ENCODE measurements around the gene RNF187.
"Not testable (repeated sequence)": the region's sequence is repeated elsewhere in the genome, so short reads cannot be mapped to it uniquely, and the experiment has no call there.

RNF187 gene

DNA sequence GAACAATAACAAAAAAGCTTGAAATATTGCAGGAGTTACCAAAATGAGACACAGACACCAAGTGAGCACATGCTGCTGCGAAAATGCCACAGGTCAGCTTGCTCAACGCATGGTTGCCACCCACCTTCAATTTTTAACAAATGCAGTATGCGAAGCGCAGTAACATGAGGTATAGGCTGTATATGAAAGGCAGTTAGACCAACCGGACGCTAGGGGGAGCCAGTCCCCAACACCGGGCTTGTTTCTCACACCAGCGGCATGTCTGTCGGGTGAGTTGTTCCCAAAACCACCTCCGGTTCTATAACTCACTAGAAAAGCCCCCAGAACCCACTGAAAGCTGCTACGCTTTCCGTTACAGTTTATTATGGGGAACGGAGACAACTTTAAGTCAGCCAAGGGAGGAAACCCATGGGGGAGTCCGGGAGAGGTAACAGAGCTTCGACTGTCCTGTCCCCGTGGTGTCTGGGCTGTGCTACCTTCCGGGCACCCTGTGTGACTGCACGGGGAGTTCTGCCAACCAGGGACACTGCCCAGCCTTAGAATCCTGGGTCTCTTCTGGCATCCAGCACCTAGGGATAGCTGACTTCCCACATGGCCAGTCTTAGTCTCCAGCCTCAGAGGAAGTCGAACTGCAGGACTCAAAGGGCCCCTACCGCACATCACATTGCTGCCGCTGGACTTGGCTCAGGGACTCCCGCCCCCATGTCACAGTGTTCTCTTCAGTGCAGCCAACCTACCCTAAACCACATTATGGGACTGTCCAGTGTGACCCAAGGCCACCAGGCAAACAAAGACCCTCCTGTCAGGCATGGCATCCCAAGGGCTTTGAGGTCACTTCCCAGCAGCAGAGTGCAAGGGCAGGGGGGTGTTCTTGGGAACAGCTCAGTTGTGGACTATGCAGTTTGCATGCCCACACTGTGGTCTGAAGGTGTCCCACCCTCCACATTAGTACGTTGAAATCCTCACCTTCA lies 14.0 kb downstream of the RNF187 start:
- no peaks in the 10 kb centered on the region for H3K27me3 ChIP-seq (ENCODE audit: low read depth, low read length)
- H3K4me3 ChIP-seq (ENCODE audit: low read depth in 1 of 2, low read length in 2 of 2), result peak overlapping the region in 1 of 2 donors; percentile 10
- no peak overlapping the region for H3K27ac ChIP-seq (ENCODE audit: low read length)
- no peaks in the 10 kb centered on the region for H3K9me3 ChIP-seq (ENCODE audit: control insufficient read depth in 1 of 2, low read length in 2 of 2)
- peaks cover 0 to 11% of the 10 kb centered on the region in 2 donors for H3K36me3 ChIP-seq (ENCODE audit: control insufficient read depth in 1 of 2, insufficient read depth in 2 of 2, low read length in 2 of 2)
- H3K4me1 ChIP-seq (ENCODE audit: control insufficient read depth in 1 of 2, insufficient read depth in 2 of 2, low read length in 2 of 2), result peaks cover 4% of the 10 kb centered on the region in 2 donors

DNA sequence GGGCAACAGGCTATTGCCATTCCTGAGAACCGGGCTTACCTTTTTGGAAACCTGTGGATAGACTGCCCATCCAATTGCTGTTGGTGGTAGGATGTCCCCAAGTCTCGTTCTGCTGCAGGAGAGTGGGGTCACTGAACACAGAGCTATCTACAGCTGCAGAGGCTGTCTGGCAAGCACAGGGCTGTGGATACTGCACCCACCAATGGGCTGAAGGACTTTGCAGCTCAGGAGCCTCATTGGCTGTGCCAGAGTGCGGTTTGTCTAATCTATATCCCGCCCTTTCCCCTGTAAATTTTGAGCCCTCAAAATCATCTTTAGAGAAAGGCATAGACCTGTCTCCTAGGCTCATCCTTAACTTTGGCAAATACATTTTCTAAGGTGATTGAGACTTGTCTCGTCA lies 15.3 kb downstream of the RNF187 start:
- Histone ChIP-seq H3K9me3 (ENCODE audit: control insufficient read depth in 1 of 2, low read length in 2 of 2) (no peaks in the 10 kb centered on the region), H3K4me3 (ENCODE audit: low read depth in 1 of 2, low read length in 2 of 2) (no peak overlapping the region), H3K27ac (ENCODE audit: low read length) (no peak overlapping the region), H3K4me1 (ENCODE audit: control insufficient read depth in 1 of 2, insufficient read depth in 2 of 2, low read length in 2 of 2) (peaks cover 4% of the 10 kb centered on the region in 2 donors), H3K27me3 (ENCODE audit: low read depth, low read length) (no peaks in the 10 kb centered on the region), H3K36me3 (ENCODE audit: control insufficient read depth in 1 of 2, insufficient read depth in 2 of 2, low read length in 2 of 2) (peaks cover 0 to 5% of the 10 kb centered on the region in 2 donors)

DNA sequence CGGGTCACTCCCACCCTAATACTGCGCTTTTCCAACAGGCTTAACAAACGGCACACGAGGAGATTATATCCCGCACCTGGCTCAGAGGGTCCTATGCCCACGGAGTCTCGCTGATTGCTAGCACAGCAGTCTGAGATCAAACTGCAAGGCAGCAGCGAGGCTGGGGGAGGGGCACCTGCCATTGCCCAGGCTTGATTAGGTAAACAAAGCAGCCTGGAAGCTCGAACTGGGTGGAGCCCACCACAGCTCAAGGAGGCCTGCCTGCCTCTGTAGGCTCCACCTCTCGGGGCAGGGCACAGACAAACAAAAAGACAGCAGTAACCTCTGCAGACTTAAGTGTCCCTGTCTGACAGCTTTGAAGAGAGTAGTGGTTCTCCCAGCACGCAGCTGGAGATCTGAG lies 18.8 kb downstream of the RNF187 start:
- H3K27ac ChIP-seq (ENCODE audit: low read length); H3K27me3 ChIP-seq (ENCODE audit: low read depth, low read length); H3K36me3 ChIP-seq (ENCODE audit: control insufficient read depth in 1 of 2, insufficient read depth in 2 of 2, low read length in 2 of 2); H3K9me3 ChIP-seq (ENCODE audit: control insufficient read depth in 1 of 2, low read length in 2 of 2); H3K4me1 ChIP-seq (ENCODE audit: control insufficient read depth in 1 of 2, insufficient read depth in 2 of 2, low read length in 2 of 2); H3K4me3 ChIP-seq (ENCODE audit: low read depth in 1 of 2, low read length in 2 of 2): not testable (repeated sequence)

DNA sequence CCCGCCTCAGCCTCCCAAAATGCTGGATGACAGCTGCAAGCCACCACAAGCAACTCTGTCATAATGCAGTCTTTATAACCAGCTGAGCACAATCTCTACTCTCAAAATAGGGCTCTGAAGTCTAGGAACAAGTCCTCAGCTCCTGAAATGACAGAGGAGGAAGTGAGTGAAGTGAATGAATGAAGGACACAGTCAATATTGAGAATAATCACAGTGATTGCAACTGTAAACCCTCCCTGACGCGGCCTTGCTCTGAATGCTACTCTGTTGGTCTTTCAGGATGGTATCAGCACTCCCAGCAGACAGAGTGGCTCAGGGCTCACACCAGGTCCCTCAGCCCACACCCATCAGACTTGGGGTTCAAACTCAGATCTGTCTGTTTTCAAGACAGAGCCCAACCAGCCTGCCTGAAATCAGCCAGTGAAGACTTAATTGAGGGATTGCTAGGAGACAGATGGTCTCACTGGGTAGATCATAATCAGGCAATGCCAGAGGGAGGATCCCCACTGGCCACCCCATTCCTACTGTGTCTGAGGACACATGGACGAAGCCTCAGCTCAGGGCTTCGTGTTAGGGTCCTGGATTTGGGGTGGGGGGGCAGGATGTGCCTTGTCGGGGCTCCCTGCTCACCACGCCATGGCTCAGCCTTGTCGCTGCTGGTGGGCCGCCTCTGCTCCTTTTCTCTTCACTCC lies 20.9 kb downstream of the RNF187 start:
- H3K4me3 ChIP-seq (ENCODE audit: low read depth in 1 of 2, low read length in 2 of 2), result no peak overlapping the region
- no peaks in the 10 kb centered on the region for H3K9me3 ChIP-seq (ENCODE audit: control insufficient read depth in 1 of 2, low read length in 2 of 2)
- no peaks in the 10 kb centered on the region for H3K4me1 ChIP-seq (ENCODE audit: control insufficient read depth in 1 of 2, insufficient read depth in 2 of 2, low read length in 2 of 2)
- no peaks in the 10 kb centered on the region for H3K36me3 ChIP-seq (ENCODE audit: control insufficient read depth in 1 of 2, insufficient read depth in 2 of 2, low read length in 2 of 2)
- H3K27me3 ChIP-seq (ENCODE audit: low read depth, low read length), result no peaks in the 10 kb centered on the region
- no peak overlapping the region for H3K27ac ChIP-seq (ENCODE audit: low read length)

DNA sequence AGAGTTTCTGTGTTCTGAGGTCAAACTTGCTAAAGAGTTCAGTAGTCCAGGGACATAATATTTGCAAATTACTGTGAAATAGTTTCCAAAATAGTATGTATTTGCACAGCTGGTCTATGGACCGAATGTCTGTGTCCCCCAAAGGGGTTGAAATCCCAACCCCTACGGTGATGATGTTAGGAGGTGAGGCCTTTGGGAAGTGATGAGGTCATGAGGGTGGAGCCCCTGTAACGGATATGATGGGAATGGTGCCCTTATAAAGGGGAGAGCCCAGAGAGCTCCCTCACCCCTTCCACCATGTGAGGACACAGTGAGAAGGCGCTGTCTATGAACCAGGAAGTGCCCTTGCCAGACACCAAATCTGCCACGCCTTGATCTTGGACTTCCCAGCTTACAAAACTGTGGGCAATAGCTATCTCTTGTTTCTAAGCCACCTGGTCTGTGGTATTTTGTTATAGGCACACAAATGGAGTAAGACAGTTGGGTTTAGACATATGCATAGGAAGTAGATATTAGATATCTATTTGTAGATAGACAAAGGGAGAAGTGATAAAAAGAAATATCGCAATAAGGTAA lies 21.7 kb downstream of the RNF187 start:
- Histone ChIP-seq H3K27me3 (ENCODE audit: low read depth, low read length) (no peaks in the 10 kb centered on the region), H3K4me1 (ENCODE audit: control insufficient read depth in 1 of 2, insufficient read depth in 2 of 2, low read length in 2 of 2) (no peaks in the 10 kb centered on the region), H3K27ac (ENCODE audit: low read length) (no peak overlapping the region), H3K9me3 (ENCODE audit: control insufficient read depth in 1 of 2, low read length in 2 of 2) (no peaks in the 10 kb centered on the region), H3K4me3 (ENCODE audit: low read depth in 1 of 2, low read length in 2 of 2) (no peak overlapping the region), H3K36me3 (ENCODE audit: control insufficient read depth in 1 of 2, insufficient read depth in 2 of 2, low read length in 2 of 2) (no peaks in the 10 kb centered on the region)

DNA sequence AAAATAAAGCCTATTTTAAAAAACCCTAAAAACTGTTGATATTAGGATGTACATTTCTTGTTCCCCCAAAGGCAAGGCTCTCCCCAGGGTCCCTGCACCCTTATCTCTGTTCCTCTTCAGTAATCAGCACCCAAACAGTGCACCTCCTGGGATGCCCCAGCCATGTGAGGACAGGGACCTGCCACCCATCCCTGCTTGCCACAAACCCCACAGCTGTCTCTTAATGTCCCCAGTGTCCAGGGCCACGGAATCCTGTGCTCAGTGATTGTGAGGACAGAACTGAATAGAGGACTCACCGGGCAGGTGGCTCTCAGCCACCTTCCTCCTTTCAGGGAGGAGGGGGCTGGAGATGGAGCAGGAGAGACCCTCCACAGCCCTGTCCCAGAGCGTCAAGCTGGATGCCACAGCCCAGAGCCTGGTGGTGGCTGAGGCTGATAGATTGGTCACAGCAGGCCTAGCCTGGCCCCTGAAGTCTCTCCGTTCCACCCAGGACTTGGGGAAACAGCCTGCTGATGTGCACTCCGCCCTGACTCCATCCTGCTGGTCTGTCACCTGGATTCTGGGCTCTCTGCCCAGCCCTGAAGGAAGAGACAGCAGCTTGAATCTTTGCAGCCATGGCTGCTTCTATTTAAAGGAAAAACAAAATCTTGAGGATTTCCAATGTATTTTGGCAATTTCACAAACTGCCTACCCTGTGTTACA lies 23.1 kb downstream of the RNF187 start:
- Histone ChIP-seq H3K27me3 (ENCODE audit: low read depth, low read length) (no peaks in the 10 kb centered on the region), H3K4me1 (ENCODE audit: control insufficient read depth in 1 of 2, insufficient read depth in 2 of 2, low read length in 2 of 2) (no peaks in the 10 kb centered on the region), H3K27ac (ENCODE audit: low read length) (no peak overlapping the region), H3K36me3 (ENCODE audit: control insufficient read depth in 1 of 2, insufficient read depth in 2 of 2, low read length in 2 of 2) (no peaks in the 10 kb centered on the region), H3K9me3 (ENCODE audit: control insufficient read depth in 1 of 2, low read length in 2 of 2) (no peaks in the 10 kb centered on the region), H3K4me3 (ENCODE audit: low read depth in 1 of 2, low read length in 2 of 2) (no peak overlapping the region)

DNA sequence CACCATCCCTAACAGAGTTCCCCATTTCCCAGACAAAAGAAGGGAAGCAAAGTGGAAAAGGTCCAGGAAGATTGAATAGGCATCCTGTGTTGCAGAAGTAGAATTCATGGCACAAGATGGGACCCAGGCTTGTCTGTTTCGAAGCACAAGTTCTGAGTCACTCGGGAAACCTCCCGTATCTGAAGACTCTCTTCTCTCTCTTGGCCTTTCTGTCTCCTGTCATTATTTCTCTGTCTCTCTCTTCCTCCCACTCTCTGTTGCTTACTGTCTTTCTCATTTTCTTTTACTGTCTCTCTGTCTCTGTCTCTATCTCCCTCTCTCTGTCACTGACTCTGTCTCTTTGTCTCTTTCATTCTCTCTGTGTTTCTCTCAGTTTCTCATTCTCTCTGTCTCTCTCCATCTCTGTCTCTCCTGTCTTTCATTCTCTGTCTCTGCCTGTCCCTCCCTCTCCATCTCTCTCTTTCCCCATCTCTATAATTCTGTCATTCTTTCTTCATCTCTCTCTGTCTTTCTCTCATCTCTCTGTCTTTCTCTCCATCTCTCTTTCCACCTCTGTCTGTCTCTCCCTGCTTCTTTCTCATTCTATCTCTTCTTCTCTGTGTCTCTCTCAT lies 23.7 kb downstream of the RNF187 start:
- Histone ChIP-seq H3K27ac (ENCODE audit: low read length) (no peak overlapping the region), H3K4me1 (ENCODE audit: control insufficient read depth in 1 of 2, insufficient read depth in 2 of 2, low read length in 2 of 2) (no peaks in the 10 kb centered on the region), H3K27me3 (ENCODE audit: low read depth, low read length) (peaks cover 4% of the 10 kb centered on the region), H3K36me3 (ENCODE audit: control insufficient read depth in 1 of 2, insufficient read depth in 2 of 2, low read length in 2 of 2) (no peaks in the 10 kb centered on the region), H3K4me3 (ENCODE audit: low read depth in 1 of 2, low read length in 2 of 2) (no peak overlapping the region), H3K9me3 (ENCODE audit: control insufficient read depth in 1 of 2, low read length in 2 of 2) (no peaks in the 10 kb centered on the region)

DNA sequence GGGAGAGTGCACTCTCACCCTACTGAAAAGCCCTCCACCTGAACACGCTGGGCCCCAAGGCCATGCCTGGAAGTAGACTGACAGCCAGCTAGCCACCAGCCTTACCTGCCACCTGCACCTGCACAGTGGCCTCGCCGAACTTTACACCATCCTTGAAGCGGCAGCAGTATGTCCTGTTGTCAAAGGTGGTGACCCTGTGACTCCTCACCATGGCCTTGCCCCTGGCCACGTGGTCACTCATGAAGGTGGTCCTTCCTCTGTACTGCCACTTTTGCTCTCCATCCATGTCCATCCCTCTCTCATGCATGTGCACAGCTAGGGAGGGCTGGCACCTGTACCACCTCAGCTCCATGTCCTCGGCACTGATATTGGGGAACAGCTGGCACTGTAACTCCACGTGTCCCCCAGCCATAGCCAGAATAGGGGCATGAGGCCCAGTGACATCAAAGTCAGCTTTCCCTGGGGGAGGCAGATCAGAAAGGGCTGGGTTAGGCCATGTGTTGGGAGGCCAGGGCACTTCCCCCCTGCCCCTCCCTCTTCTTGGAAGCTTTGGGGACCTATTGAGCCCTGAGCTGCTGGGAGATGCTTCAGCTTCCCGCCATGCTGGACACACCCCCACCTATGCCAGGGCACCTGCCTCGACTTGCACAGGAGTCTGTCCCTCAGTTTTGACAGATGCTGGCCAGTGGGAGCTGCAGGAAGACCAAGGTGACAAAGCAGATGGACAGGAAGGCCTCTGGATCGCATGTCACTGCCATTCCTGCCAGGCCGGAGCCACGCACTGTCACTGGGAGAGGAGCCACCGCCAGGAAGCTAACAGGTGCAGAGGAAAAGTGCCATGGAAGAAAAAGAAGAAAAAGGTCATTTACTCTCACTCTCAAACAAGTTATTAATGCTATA lies 24.6 kb downstream of the RNF187 start:
- Histone ChIP-seq H3K27ac (ENCODE audit: low read length) (no peak overlapping the region), H3K4me1 (ENCODE audit: control insufficient read depth in 1 of 2, insufficient read depth in 2 of 2, low read length in 2 of 2) (no peaks in the 10 kb centered on the region), H3K9me3 (ENCODE audit: control insufficient read depth in 1 of 2, low read length in 2 of 2) (no peaks in the 10 kb centered on the region), H3K36me3 (ENCODE audit: control insufficient read depth in 1 of 2, insufficient read depth in 2 of 2, low read length in 2 of 2) (no peaks in the 10 kb centered on the region), H3K4me3 (ENCODE audit: low read depth in 1 of 2, low read length in 2 of 2) (no peak overlapping the region), H3K27me3 (ENCODE audit: low read depth, low read length) (peaks cover 4% of the 10 kb centered on the region)

DNA sequence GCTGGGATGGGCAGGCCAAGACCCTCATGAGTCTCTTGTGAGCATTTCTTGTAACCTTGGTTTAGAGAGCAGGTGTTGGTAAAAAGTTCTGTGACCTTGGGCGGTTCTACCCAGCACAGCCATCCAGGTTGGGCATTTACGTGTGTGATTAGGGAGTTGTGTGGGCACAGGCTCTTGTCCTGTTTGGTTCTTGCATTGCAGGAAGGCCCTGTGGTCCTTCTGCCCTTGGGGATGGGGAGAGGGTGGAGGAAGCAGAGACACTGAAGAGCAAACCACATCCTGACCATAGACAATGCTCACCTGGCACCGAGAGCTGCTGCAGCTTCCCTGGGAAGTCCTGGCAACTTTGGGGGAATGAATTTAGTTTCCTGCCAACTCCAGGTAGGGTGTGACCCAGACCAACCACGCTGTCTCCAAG lies 25.6 kb downstream of the RNF187 start:
- Histone ChIP-seq H3K36me3 (ENCODE audit: control insufficient read depth in 1 of 2, insufficient read depth in 2 of 2, low read length in 2 of 2) (no peaks in the 10 kb centered on the region), H3K4me3 (ENCODE audit: low read depth in 1 of 2, low read length in 2 of 2) (no peak overlapping the region), H3K9me3 (ENCODE audit: control insufficient read depth in 1 of 2, low read length in 2 of 2) (no peaks in the 10 kb centered on the region), H3K27ac (ENCODE audit: low read length) (no peak overlapping the region), H3K4me1 (ENCODE audit: control insufficient read depth in 1 of 2, insufficient read depth in 2 of 2, low read length in 2 of 2) (no peaks in the 10 kb centered on the region), H3K27me3 (ENCODE audit: low read depth, low read length) (peaks cover 4% of the 10 kb centered on the region)

DNA sequence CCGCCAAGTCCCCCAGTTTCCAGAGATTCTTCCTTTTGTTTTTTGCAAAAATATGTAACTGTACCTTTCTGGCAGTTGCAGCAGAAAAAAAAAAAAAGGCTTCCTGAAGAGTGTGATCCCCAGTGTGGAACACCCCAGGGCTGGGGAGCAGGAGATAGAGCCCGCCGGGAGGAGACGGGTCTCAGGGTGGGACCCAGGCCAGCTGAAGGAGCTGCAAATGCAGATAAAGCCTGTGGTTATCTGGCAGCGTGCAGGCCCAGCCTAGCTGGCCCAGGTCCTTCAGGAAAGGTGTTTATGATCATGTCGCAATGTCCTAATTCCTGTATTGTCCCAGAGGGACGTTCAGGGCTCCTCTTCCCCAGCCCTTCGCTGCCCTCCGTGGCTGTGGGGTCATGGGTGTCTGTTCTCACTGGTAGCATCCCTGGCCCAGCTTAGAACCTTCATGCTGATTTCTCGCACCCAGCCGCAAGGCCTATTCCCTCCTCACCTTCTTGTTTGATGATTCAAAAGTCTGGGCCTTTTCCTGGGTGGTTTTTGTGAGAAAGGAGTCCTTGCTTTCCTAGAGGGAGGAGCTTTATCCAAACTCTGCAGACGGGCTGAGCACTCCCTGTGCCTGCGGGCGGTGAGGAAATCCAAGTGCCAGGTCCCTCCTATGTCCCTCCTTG lies 26.2 kb downstream of the RNF187 start:
- H3K27me3 ChIP-seq (ENCODE audit: low read depth, low read length), result peaks cover 9% of the 10 kb centered on the region
- no peaks in the 10 kb centered on the region for H3K4me1 ChIP-seq (ENCODE audit: control insufficient read depth in 1 of 2, insufficient read depth in 2 of 2, low read length in 2 of 2)
- no peaks in the 10 kb centered on the region for H3K36me3 ChIP-seq (ENCODE audit: control insufficient read depth in 1 of 2, insufficient read depth in 2 of 2, low read length in 2 of 2)
- H3K27ac ChIP-seq (ENCODE audit: low read length), result no peak overlapping the region
- H3K4me3 ChIP-seq (ENCODE audit: low read depth in 1 of 2, low read length in 2 of 2), result no peak overlapping the region
- H3K9me3 ChIP-seq (ENCODE audit: control insufficient read depth in 1 of 2, low read length in 2 of 2), result no peaks in the 10 kb centered on the region

All from muscle layer of duodenum (tissue), 2 donors.